ENCODE measurements around the gene BBIP1. TPM values are rescaled to one million over a fixed set of nuclear protein-coding genes. Genes with fewer than 3 reads are reported as not detected.

BBIP1 gene
- total and polyA plus RNA-seq, 12 donors = 14.5 to 86.9 (median 44.9) TPM

GRCh38 chr10:110873951-110874350 lies 45.0 kb downstream of the BBIP1 start:
- Histone ChIP-seq H3K9me3 (replicated peaks in 1 of 3) (no peaks in the 10 kb centered on the region), H3K4me3 (peak overlapping the region in 1 of 4 donors; percentile 91), H3K36me3 (replicated peaks in 1 of 2) (no peaks in the 10 kb centered on the region), H3K4me1 (replicated peaks in 1 of 2) (peaks cover 17 to 38% of the 10 kb centered on the region in 2 donors), H3K27ac (peak overlapping the region in 1 of 5 donors; percentile 97), H3K27me3 (no peaks in the 10 kb centered on the region)
- intact Hi-C loops (cut with DNase I) = loop anchor here in 1 of 2 donors (2.0 kb wide), 1 partner anchor 71 kb away; no protein-coding TSS in a partner anchor
- TF ChIP-seq, protein P1, sequence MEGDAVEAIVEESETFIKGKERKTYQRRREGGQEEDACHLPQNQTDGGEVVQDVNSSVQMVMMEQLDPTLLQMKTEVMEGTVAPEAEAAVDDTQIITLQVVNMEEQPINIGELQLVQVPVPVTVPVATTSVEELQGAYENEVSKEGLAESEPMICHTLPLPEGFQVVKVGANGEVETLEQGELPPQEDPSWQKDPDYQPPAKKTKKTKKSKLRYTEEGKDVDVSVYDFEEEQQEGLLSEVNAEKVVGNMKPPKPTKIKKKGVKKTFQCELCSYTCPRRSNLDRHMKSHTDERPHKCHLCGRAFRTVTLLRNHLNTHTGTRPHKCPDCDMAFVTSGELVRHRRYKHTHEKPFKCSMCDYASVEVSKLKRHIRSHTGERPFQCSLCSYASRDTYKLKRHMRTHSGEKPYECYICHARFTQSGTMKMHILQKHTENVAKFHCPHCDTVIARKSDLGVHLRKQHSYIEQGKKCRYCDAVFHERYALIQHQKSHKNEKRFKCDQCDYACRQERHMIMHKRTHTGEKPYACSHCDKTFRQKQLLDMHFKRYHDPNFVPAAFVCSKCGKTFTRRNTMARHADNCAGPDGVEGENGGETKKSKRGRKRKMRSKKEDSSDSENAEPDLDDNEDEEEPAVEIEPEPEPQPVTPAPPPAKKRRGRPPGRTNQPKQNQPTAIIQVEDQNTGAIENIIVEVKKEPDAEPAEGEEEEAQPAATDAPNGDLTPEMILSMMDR (IDR thresholded peaks at IDR 0.05) = no peak
- WGBS, 4 donors = 59 to 76% (median 70%) methylated on average over 2 of the region's 2 CpGs
- no peak for DNase-seq

- H3K27me3 ChIP-seq = no peaks in the 10 kb centered on the region
- no peaks in the 10 kb centered on the region for H3K36me3 ChIP-seq (replicated peaks in 1 of 2)
- intact Hi-C loops (cut with DNase I) = loop anchor here in 1 of 2 donors (2.0 kb wide), 1 partner anchor 70 kb away; no protein-coding TSS in a partner anchor
- TF ChIP-seq, protein P1 (IDR thresholded peaks at IDR 0.05) = no peak
- no peak for TF ChIP-seq POLR2A (IDR thresholded peaks at IDR 0.05)
- no peak for DNase-seq
- H3K27ac ChIP-seq = peak overlapping the region in 3 of 5 donors; percentile 89 to 98 (median 97)
- H3K4me3 ChIP-seq = peak overlapping the region in 3 of 4 donors; percentile 34 to 95 (median 91)
- WGBS, 4 donors = 2 to 5% (median 3%) methylated on average over 16 of the region's 16 CpGs
- peaks cover 17 to 38% of the 10 kb centered on the region in 2 donors for H3K4me1 ChIP-seq (replicated peaks in 1 of 2)
- H3K9me3 ChIP-seq (replicated peaks in 1 of 3) = no peaks in the 10 kb centered on the region
Measured at GRCh38 chr10:110872984-110873923, 45.7 kb downstream of the BBIP1 start.

- Histone ChIP-seq H3K27ac (peak overlapping the region in 4 of 5 donors; percentile 87 to 98 (median 93)), H3K4me1 (replicated peaks in 1 of 2) (peaks cover 17 to 36% of the 10 kb centered on the region in 2 donors), H3K4me3 (peak overlapping the region; percentile 62 to 95 (median 90)), H3K9me3 (replicated peaks in 1 of 3) (no peaks in the 10 kb centered on the region), H3K27me3 (no peaks in the 10 kb centered on the region), H3K36me3 (replicated peaks in 1 of 2) (no peaks in the 10 kb centered on the region)
- WGBS, 4 donors = 0 to 2% (median 2%) methylated on average over 23 to 70 of the region's 70 CpGs
- intact Hi-C loops (cut with DNase I) = loop anchor here in 1 of 2 donors (2.0 kb wide), 1 partner anchor 70 kb away; no protein-coding TSS in a partner anchor
- peak; percentile 72 to 92 (median 75) for DNase-seq
- TF ChIP-seq POLR2A (IDR thresholded peaks at IDR 0.05) = peak in 1 of 2 donors; percentile 14
- TF ChIP-seq, protein P1 (IDR thresholded peaks at IDR 0.05) = peak in 3 of 6 experiments; percentile 6 to 25 (median 18)
Measured at GRCh38 chr10:110872145-110872983, 46.6 kb downstream of the BBIP1 start.

Data from adrenal gland (tissue), 12 donors.